ENCODE data around the gene LCE1F. TPM values are rescaled to one million over a fixed set of nuclear protein-coding genes. Genes with fewer than 3 reads are reported as not detected.

The LCE1F gene
- total RNA-seq, 4 donors from 2014 or later = not detected

DNA sequence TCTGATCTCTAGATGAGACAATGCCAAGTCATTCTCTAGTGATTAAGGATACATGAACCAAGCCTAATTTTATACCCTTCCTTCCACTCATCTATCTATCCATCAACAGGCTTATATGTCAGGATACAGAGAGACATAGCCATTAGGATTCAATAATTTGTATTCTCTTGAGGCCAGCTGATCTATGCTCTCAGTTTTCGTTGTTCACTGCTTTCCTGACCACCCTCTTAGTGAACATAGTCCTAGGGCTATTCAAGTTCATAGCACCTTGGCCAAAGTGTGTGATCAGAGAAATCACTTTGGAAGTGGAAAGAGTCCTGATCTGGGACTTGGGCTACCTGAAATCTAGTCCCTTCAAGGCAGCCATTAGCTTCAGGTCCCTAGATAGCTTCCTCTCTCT, 21.4 kb upstream of the LCE1F start:
- Histone ChIP-seq H3K4me3 (no peak overlapping the region), H3K27me3 (no peaks in the 10 kb centered on the region), H3K36me3 (no peaks in the 10 kb centered on the region), H3K9me3 (no peaks in the 10 kb centered on the region), H3K4me1 (no peaks in the 10 kb centered on the region), H3K27ac (no peak overlapping the region)
- DNase-seq = no peak
- 14 to 17% methylated on average over 1 of the region's 1 CpG for WGBS, 2 donors (ENCODE audit: low coverage in 1 of 2)
- no peak for TF ChIP-seq EP300 (IDR thresholded peaks at IDR 0.05; ENCODE audit: low read depth)
- TF ChIP-seq, protein P1, sequence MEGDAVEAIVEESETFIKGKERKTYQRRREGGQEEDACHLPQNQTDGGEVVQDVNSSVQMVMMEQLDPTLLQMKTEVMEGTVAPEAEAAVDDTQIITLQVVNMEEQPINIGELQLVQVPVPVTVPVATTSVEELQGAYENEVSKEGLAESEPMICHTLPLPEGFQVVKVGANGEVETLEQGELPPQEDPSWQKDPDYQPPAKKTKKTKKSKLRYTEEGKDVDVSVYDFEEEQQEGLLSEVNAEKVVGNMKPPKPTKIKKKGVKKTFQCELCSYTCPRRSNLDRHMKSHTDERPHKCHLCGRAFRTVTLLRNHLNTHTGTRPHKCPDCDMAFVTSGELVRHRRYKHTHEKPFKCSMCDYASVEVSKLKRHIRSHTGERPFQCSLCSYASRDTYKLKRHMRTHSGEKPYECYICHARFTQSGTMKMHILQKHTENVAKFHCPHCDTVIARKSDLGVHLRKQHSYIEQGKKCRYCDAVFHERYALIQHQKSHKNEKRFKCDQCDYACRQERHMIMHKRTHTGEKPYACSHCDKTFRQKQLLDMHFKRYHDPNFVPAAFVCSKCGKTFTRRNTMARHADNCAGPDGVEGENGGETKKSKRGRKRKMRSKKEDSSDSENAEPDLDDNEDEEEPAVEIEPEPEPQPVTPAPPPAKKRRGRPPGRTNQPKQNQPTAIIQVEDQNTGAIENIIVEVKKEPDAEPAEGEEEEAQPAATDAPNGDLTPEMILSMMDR (IDR thresholded peaks at IDR 0.05) = no peak
- TF ChIP-seq POLR2AphosphoS5 (IDR thresholded peaks at IDR 0.05) = no peak
- no peak for TF ChIP-seq POLR2A (IDR thresholded peaks at IDR 0.05)
- in situ Hi-C loops (cut with MboI; ENCODE audit: low pct_ligation_motif_present in 1 of 4, low pct_unique_long_range_greater_than_20kb in 1 of 4, low sequenced_read_pairs in 3 of 4) (no loop called here), intact Hi-C loops (cut with DNase I; ENCODE audit: low total_unique reads) (no loop called here)

DNA sequence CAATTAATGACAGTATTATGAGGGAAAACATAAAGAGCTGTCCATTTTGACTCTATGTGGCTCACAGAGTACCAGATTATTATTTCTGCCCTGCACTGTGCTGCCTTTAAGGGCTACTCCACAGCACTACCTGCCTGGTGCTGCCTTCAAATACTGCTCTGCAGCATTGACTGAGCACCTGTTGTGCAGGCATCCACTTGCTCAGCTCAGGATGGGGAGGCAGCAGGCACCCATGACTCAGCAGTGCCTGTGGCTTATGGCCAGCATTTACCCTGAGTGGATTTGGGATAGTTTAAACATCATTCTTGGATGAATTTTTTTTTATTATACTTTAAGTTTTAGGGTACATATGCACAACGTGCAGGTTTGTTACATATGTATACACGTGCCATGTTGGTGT, 18.1 kb upstream of the LCE1F start:
- no peaks in the 10 kb centered on the region for H3K4me1 ChIP-seq
- no peaks in the 10 kb centered on the region for H3K9me3 ChIP-seq
- H3K4me3 ChIP-seq = no peak overlapping the region
- TF ChIP-seq EP300 (IDR thresholded peaks at IDR 0.05; ENCODE audit: low read depth) (no peak), POLR2AphosphoS5 (IDR thresholded peaks at IDR 0.05) (no peak), POLR2A (IDR thresholded peaks at IDR 0.05) (no peak)
- TF ChIP-seq, protein P1 (IDR thresholded peaks at IDR 0.05) = no peak
- intact Hi-C loops (cut with DNase I; ENCODE audit: low total_unique reads) (no loop called here), in situ Hi-C loops (cut with MboI; ENCODE audit: low pct_ligation_motif_present in 1 of 4, low pct_unique_long_range_greater_than_20kb in 1 of 4, low sequenced_read_pairs in 3 of 4) (no loop called here)
- 63 to 85% methylated on average over 1 to 2 of the region's 2 CpGs for WGBS, 2 donors (ENCODE audit: low coverage in 1 of 2)
- H3K27me3 ChIP-seq = no peaks in the 10 kb centered on the region
- H3K36me3 ChIP-seq = no peaks in the 10 kb centered on the region
- no peak for DNase-seq
- no peak overlapping the region for H3K27ac ChIP-seq

DNA sequence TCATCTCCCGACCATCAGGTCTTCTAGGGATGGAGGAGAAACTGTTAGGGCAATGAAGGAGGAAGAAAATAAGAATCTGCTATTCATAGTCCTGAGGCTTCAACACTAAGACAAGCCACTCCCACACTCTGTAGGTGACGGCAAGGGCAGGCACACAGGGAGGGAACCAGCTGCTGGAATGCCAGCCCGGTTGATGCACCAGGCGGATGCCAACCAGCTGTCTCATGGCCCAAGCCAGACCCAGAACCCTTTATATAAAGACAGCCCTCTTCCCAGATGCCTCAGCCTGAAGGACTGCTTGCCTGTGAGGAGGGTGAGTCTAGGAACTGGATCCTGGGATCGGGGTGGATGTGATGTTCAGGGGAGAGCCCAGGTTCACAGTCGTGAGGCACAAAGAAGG, 17.2 kb upstream of the LCE1F start, which contains the start of gene KPRP:
Gene KPRP, plus strand, starts transcription at position 279 of the 400 bp plus-strand sequence. CDS start 1,564 bp downstream, outside the sequence.
- in situ Hi-C loops (cut with MboI; ENCODE audit: low pct_ligation_motif_present in 1 of 4, low pct_unique_long_range_greater_than_20kb in 1 of 4, low sequenced_read_pairs in 3 of 4) = no loop called here
- WGBS, 2 donors (ENCODE audit: low coverage in 1 of 2) = 69 to 86% methylated on average over 2 to 6 of the region's 6 CpGs

DNA sequence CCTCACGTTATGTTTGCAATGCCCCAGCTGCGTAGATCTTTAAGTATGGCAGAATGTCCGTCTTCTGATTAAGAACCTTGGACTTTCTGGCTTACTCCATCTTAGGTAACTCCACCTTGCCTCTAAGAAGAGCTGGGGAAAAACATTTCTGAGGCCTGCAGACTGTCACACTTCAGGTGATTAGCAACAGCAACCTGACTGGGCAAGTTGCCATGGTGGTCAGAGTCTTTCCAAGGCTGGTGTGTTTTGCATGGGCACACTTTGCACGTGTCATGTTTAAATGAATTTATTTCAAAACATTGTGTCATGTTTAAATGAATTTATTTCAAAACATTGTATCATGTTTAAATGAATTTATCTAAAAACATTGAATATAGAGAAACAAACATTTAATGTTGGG, 16.3 kb upstream of the LCE1F start:
- Histone ChIP-seq H3K4me3 (no peak overlapping the region), H3K9me3 (no peaks in the 10 kb centered on the region), H3K27ac (no peak overlapping the region), H3K36me3 (no peaks in the 10 kb centered on the region), H3K4me1 (no peaks in the 10 kb centered on the region), H3K27me3 (no peaks in the 10 kb centered on the region)
- no peak for DNase-seq
- no peak for TF ChIP-seq EP300 (IDR thresholded peaks at IDR 0.05; ENCODE audit: low read depth)
- TF ChIP-seq, protein P1 (IDR thresholded peaks at IDR 0.05) = no peak
- no peak for TF ChIP-seq POLR2A (IDR thresholded peaks at IDR 0.05)
- no peak for TF ChIP-seq POLR2AphosphoS5 (IDR thresholded peaks at IDR 0.05)
- WGBS, 2 donors (ENCODE audit: low coverage in 1 of 2) = 83 to 86% methylated on average over 1 to 4 of the region's 4 CpGs
- intact Hi-C loops (cut with DNase I; ENCODE audit: low total_unique reads) = no loop called here
- in situ Hi-C loops (cut with MboI; ENCODE audit: low pct_ligation_motif_present in 1 of 4, low pct_unique_long_range_greater_than_20kb in 1 of 4, low sequenced_read_pairs in 3 of 4) = no loop called here

More for the DNA sequence above, 17.2 kb upstream of the LCE1F start, which contains the start of gene KPRP:
- no peaks in the 10 kb centered on the region for H3K27me3 ChIP-seq
- no peak within 1 kb of the TSS for H3K4me3 ChIP-seq
- TF ChIP-seq POLR2AphosphoS5 (IDR thresholded peaks at IDR 0.05) (no peak), POLR2A (IDR thresholded peaks at IDR 0.05) (no peak), EP300 (IDR thresholded peaks at IDR 0.05; ENCODE audit: low read depth) (no peak)
- TF ChIP-seq, protein P1 (IDR thresholded peaks at IDR 0.05) = no peak
- H3K9me3 ChIP-seq = no peaks in the 10 kb centered on the region
- no peak for DNase-seq
- H3K4me1 ChIP-seq = no peaks in the 10 kb centered on the region
- H3K36me3 ChIP-seq = no peaks in the 10 kb centered on the region
- intact Hi-C loops (cut with DNase I; ENCODE audit: low total_unique reads) = no loop called here
- H3K27ac ChIP-seq = no peak within 1 kb of the TSS

All from transverse colon (tissue), 4 donors.